NCI-H226 (cell line): ENCODE data around the gene DMD.
A peak's percentile ranks its signal among the peaks of the same experiment; 100 is the strongest.

ENCODE experiments used
- DNase-seq: peaks from one replicate; pipeline ENCODE4 v3.0.0-alpha.2; 2015

The DMD gene

DNA sequence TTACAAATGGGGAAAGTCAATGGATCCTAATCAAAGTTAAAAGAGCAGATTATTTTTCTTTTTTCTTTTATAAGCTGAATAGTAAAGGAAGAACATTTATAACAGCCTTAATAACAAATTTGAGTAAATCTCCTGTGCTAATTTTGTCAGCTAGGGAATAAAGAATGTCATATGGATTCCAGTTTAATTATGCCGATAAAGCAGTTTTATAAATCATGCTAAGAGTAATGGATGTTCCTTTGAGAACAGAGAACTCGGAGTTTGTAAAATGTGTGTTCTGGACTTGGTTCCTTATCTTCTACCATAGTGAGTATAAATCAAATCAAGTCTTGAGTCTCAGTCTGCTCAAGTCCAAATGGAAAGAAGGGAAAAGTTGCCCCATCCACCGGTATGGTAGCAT, 1959.2 kb downstream of the DMD start:
- no peak for DNase-seq

DNA sequence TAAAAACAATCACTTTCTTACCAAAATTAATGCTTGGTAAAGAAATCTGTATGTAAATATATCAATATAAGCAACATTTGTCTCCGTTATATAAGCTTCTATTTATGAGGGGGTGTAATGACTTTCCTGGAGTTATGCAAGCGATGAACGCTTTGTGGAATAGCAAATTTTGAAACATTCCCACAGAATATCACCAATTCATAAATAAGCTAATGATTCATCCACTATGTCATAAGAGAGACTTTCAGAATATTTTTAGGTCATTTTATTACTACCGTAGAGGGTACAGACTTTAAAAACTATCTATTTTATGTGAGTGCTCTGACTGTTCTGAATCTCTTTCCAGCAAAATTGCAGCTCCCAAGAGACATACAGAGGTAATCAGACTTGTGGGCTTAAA, 1960.0 kb downstream of the DMD start:
- DNase-seq: no peak

- no peak for DNase-seq
Measured at GRCh38 chrX:31245714-31246113, 1965.6 kb downstream of the DMD start.

DNA sequence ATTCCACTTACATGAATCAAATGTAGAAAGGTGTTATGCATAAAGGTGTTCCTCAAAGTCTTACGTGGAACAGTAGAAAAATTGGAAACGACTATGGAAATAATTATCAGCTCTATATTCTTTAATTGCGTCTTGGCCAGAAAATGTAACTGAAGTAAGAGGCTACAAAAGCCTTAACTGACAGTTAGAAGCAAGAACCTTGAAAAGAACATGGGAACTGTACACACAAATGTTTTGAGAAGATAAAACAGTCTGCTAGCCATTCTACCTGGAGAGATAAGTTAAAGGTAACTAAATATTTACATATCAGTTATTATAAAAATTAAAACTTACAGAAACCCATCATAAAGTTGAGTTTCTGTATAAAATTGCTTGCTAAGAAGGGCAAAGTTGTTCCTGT, 1967.5 kb downstream of the DMD start:
- DNase-seq: no peak

GRCh38 chrX:31240982-31241381, 1970.4 kb downstream of the DMD start:
- no peak for DNase-seq

DNA sequence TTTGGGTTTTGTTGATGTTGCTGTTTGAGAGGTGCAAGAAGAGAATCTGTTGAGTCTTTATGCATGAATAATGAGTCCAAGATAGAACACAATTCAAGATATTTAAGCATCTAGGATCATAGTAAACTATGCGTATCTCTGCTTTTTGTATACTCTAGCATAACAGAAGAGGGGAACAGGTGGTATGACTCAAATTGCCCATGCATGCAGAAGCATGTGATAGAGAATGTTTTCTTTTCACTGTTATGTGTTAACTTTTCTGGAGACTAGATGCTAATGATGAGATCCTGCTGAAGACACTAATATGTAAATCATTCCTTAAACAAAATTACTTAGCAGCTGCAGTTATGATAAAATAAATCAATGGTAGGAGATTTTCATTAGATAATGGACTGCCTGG, 1974.2 kb downstream of the DMD start:
- no peak for DNase-seq

DNA sequence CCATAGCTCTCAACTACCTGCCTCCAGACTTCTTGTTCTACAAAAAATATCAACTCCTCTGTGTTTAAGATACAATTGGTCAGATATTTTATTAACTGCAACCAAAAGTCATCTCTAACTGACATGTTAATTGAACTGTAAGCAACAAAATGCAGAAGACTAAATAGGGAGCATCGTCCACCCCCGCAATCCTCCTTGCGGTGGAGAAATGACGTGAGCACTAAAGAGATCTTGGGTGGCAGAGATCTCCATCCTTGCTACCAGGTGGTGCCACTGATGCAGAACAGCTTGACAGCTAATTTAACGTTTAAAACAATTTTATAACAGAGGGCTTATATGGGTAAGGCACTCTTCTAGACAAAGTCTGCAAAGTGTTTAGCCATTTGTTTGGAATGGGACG, 1975.1 kb downstream of the DMD start:
- DNase-seq: no peak

GRCh38 chrX:31233941-31234496, 1977.3 kb downstream of the DMD start:
- DNase-seq: no peak

DNA sequence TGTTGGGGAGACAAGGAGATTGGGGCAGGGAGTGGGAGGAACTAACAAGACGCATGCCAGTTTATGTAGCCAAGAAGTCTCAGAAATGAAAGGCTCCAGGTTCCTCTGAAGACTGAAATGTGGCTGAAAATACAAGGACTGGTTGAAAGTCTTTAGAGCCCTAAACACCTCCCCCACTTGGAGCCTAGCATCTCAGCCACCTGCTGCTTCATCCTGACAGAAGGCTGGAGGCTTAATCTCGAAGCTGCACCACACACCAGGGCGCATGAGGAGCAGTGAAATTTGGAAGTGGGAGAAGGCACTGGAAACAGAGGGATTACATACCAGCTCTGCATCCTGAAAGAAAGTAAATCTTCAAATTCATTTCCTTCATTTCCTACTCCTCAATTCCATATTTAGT, 1978.8 kb downstream of the DMD start:
- DNase-seq: no peak

GRCh38 chrX:31228909-31229308, 1982.4 kb downstream of the DMD start:
- no peak for DNase-seq

GRCh38 chrX:31228415-31228832, 1982.9 kb downstream of the DMD start:
- DNase-seq: no peak

GRCh38 chrX:31227250-31227649, 1984.1 kb downstream of the DMD start:
- no peak for DNase-seq

DNA sequence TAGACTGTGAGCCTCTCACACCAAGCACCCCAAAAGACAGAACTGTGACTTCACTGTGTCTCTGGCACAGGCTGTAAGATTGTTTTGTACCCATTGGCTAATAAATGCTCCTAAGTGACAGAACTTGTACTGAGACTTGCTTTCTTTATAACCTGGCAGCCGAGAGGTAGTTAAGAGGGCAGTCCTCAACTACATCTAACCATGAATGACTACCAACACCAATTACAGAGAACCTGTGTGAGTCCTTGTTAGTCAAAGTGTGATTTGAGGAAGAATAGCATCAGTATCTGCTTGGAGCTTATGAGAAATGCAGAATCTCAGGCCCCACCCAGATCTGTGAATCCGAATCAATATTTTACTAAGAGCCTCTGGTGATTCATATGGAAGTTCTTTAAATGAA, 1985.5 kb downstream of the DMD start:
- no peak for DNase-seq

DNA sequence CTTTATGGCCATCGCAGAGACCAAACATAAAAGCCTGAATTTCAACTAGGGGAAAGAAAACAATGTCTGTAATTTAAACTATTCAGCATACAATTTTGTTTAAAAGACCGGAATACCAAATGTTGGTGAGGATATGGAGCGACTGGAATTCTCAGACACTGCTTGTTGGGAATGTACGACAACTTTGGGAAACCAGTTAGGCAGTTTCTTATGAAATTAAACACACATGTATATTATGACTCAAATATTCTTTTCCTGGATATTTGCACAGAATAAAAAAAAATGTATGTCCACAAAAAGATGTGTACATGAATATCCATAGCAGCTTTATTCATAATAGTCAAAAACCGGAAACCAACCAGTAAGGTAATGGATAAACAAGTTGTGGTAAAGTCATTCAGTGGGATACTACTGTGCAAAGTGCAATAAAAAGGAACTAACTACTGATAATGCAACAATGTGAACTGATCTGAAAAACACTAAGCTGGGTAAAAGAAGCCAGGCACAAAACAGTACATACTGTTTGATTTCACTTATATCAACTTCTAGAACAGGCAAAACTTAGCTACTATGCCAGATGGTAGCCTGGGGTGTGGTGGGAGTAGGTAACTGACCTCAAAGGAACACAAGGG, 1986.9 kb downstream of the DMD start:
- no peak for DNase-seq

DNA sequence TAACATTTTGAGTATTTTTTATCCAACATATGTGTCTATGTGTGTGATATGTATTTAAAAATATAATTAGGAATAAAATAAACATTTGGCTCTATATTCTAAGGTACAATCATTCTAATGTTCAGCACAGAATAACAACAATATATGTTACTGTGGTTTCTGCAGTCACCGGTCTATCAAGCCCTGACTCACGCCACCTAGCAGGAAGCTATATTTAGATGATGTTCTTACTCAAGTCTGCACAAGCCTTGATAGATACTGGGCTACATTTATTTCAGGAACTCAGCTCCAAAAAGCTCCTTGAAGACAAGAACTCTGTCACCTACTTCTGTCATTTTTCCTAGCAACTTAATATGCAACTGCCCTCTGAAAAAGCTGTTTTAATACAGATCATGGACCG, 1987.5 kb downstream of the DMD start:
- peak; percentile 37 for DNase-seq

DNA sequence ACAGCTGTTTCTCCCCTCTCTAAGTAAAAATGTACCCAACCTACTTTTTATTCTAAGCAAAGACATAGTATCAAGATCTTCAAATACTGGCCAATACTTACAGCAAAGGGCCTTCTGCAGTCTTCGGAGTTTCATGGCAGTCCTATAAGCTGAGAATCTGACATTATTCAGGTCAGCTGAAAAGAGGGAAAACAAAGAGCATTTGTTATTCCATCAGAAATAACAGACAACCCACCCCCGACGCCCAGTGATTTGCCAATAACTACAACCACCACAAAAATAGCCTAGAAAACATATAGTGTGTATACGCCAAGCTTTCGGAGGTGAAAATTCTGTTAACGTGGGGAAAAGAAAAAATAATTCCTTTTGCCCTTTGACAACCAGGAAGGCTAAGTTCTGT, 1988.4 kb downstream of the DMD start:
- DNase-seq: no peak

DNA sequence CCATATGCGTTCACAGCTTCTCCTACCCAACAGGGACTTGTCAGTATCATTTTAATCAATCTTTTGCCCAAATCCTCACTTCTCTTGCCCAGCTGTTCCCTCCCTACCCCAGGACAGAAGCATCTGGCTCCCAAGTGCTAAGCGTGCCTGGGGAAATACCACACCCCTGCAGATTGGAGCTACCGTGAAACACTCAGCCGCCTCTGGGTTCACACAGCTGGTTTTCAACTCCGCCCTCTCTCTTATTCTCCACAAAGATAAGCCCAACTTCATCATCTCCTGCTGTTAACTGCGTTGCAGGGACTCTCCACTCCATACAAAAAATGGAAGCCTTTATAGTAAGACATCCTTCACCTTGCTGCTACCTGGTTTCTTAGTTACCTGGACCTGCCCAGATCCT, 1992.2 kb downstream of the DMD start:
- DNase-seq: no peak

DNA sequence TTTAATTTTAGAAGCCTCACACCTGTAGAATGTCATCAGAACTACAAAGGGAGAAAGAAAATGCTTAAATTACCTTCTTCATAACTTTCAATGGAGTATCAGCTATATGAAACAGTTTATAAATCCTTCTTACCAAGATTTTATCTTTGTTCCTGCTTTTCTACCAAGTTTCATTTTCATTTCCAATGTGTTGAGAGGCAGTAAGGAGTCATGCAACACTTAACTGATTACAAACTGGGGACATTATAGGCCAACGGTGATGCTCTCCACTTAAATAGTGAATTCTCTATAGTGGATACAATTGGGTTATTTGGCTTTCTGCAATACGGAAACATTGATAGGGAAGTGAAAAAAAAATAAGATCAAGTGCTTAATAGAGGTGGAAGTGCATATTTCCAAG, 1994.3 kb downstream of the DMD start:
- no peak for DNase-seq

GRCh38 chrX:31215277-31215815, 1996.0 kb downstream of the DMD start:
- DNase-seq: no peak

DNA sequence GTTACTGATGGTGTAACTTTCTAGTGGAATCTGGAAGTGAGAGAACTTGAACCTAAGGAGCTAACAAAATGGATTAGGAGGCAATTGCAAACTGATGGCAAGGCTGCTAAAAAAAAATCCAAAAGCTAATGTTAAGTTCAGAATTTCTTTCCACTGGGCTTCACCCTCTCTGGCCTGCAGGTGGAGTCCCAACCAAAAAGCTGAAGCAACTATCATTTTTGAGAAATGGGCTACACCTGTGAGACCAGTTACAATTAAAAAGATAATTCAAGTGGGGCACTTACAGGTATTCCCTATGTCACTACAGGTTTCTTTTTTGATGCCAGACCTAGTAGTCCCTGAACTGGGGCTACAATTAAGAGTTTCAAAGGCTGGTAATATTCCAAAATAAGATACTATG, 1997.4 kb downstream of the DMD start:
- DNase-seq: no peak

- DNase-seq: no peak
Measured at GRCh38 chrX:31212856-31213748, 1998.2 kb downstream of the DMD start.

DNA sequence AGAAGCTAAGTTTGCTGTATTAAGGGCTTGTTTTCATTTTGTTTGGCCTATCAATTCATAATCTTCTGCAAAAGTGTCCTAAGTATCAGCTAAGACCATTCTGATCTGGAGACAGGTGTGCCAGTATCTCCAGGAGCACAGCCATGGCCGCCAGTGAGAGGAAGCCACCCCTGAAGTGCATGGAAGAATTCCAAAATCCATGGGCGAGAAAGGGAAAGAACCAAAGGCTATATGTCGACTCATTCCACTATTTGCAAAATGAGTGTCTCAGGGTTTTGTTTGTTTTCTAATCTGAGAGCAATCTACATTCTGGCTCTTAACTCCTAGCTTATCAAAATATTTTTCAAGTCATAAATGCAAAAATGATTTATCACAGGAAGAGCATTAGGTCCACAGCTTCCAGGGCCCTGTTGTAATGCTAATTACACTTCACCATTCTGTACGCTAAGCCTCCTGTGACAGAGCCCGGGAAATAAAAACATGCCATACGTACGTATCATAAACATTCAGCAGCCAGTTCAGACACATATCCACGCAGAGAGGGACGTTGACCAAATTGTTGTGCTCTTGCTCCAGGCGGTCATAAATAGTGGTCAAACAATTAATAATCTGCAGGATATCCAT, 2002.2 kb downstream of the DMD start:
- peak; percentile 26 for DNase-seq

DNA sequence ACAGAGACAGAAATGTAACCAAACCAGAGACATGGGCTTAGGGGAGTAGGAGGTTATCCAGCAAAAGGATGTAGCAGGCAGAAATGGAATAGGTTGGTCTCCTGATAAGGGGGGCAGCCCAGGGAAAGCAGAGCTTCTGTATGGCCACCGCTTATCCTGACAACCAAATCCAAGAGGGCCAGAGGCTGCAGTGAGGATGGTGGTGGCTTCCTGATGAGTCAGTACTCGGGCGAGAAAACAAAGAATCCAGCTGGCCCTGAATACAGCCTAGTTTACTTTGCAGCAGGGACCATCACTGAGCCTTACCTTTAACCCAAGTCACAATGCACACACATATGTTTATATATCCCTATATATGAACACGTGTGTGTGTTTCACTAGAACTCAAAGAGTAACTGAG, 2009.8 kb downstream of the DMD start:
- no peak for DNase-seq

DNA sequence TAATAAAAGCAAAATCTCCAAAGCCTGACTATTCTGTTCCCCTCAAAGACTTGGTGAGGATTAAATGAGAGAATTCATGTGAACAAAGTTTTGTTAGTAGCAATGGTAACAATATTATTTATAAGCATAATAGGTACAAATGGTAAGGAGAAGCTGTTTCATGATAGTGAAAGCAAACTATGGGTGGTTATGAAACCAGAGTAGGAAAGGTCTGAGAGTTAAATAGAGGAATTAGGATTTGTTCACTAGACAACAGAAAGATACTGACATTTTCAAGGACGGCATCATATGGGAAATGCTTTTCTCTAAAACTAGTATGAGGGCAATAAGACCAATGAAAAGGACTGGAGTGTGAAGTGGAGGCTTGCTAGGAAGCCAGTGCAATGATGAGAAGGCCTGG, 2010.9 kb downstream of the DMD start:
- DNase-seq: no peak
